GM18861 (cell line): Measurements from ENCODE around the gene OSTC.
A peak's percentile ranks its signal among the peaks of the same experiment; 100 is the strongest.

ENCODE experiments used
- ATAC-seq: cut with Tn5 transposase; IDR thresholded peaks from one replicate; pipeline ENCODE4 v1.9.1; 2021; ENCODE audit not compliant: unreplicated experiment

OSTC gene

DNA sequence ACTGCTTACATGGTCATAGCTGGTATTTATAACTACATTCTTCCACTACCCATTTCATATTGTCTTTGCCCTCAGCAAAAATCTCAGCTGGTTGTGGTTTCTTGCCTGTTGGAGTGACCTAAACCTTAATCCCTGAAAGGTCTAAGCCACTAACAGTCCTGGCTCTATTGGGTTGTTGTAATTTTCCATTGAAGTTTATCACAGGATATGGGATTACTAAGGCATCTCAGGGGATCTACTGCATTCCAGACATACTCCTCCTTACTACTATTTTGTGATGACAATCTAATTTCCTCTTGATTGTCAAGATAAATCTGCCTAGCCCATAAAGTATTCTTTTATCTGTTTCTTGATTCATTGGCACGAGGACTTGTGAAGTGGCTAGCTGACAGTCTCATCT, 6.2 kb upstream of the OSTC start:
- no peak for ATAC-seq

GRCh38 chr4:108646706-108647105, 3.7 kb upstream of the OSTC start:
- no peak for ATAC-seq

DNA sequence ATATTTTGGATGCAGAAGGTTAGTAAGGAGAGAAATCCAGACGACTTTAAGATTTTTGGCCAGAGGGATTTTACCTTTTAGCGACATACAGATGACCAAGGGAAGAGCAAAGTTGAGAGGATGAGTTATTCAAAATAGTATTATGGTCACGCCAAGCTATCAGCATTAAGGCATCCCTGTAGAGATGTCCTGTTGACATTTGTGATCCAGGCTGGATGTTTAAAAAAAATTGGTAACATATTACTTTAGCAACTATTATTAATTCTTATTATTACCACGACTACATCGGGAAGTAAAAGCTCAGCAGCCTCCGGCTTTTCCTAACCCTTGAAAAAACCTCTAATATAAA, 562 bp upstream of the OSTC start:
- peak; percentile 10 for ATAC-seq

- ATAC-seq = no peak
Measured at GRCh38 chr4:108651014-108651791, 804 bp downstream of the OSTC start.

GRCh38 chr4:108662629-108663028, 12.2 kb downstream of the OSTC start:
- no peak for ATAC-seq

DNA sequence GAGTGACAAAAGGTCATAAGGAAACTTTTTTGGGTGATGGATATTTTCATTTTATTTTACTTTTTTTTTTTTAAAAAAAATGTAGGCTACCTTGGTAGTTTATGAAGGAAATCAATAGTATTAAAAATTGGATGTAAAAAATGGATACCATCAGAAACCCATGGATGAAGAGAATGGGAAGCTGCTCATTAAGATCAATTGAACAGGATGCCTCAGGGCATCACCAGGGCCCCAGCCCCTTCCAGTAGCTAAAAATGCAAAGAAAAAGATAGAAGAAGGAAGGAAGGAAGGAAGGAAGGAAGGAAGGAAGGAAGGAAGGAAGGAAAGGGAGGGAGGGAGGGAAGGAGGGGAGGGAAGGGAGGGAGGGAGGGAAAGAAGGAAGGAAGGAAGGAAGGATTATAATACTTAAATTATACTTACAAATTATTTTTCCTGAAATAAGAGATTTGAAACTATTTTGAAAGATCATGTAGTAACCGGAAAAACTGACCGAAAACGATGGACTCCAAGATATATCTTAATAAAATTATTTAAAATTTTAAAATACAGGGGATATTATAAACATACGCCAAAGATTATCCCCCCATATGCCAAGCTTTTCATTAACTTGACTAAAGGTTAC, 24.1 kb downstream of the OSTC start:
- ATAC-seq = no peak

DNA sequence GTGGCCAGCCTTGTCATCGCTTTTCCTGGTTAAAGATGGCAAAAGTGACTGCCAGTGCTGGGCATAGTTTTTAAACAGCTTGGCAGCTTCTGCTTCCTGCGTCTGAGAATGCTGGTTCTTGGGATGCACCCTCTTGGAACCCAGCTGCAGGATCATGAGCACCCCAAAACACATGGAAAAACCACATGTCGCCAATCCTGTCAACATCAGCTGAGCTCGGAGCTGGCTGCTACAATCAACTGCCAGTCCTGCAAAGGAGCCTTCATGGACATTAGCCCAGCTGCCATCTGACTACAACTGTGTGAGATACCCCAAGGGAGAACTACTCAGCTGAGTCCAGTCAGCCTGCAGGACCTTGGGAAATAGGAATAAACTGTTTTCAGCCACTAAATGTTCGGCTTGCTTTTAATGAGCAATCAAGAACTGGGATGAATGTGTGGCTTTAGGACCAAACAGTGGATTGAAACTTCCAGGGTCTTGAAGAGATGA, 31.0 kb downstream of the OSTC start:
- ATAC-seq = no peak

DNA sequence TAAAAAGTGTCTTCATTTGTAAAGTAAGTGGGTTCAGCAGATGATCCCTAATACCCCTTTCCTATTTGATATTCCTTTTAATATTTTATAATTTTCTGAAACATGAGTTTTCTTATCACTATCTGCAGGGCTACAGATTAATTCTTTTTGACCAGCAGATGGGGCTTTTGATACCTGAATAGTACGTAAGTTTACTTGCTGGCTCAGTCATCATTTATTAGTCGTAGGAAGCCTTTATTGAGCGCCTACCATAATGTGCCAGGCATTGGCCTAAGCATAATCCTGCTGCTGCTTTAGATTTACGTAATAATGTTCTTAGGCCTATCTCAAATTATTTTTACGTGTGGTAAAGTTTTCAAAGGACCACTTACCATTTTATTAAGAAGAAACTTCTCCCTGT, 33.1 kb downstream of the OSTC start:
- no peak for ATAC-seq

DNA sequence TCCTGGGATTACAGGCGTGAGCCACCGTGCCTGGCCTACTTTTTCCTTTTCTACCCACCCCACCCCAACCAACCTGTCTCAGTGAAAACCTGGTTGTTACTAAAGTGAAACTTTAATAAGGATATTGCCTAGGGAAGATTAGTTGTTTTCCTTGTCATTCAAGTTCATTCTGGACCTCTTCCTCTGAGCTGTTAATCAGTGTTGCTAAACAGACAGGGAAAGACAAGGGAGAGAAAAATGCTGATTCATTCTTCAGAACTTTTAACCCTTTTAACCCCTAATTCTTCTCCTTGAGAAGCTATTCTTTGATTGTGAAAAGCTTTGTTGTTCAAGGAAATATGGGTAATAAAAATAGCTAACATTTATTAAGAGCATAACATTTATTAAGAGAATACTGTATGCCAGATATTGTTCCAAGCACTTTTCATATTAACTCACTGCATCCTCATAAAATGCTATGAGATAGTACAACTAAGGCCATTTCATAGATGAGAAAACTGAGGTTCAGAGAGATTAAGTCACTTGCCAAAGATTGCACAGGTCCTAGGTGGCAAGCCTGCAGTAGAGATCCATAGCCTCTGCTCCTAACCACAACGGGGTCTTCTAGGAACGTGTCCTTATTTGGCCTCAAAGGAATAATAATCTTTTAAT, 34.8 kb downstream of the OSTC start:
- ATAC-seq = no peak

- no peak for ATAC-seq
Measured at GRCh38 chr4:108690738-108691137, 40.3 kb downstream of the OSTC start.

- no peak for ATAC-seq
Measured at GRCh38 chr4:108693211-108693610, 42.8 kb downstream of the OSTC start.

GRCh38 chr4:108693819-108694218, 43.4 kb downstream of the OSTC start:
- ATAC-seq = no peak

DNA sequence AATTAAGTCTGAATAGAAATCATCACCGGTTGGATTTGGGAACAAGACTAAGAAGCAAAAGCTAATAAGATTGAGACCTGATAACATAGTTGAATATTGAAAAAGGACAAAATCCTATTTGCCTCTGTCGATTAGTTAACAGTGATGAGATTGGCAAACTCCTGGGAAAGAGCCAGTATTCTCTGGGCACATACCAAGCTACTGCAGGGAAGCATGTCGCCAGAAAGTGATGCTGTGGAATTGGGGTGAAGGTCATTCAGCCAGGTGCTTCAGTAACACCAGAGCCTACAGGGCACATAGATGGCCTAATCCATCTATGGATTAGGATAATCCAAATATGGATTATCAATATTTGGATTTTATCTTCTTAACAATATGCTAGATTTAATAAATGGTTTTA, 44.0 kb downstream of the OSTC start:
- no peak for ATAC-seq

GRCh38 chr4:108695062-108695461, 44.7 kb downstream of the OSTC start:
- no peak for ATAC-seq

- ATAC-seq = no peak
Measured at GRCh38 chr4:108696160-108696559, 45.8 kb downstream of the OSTC start.

DNA sequence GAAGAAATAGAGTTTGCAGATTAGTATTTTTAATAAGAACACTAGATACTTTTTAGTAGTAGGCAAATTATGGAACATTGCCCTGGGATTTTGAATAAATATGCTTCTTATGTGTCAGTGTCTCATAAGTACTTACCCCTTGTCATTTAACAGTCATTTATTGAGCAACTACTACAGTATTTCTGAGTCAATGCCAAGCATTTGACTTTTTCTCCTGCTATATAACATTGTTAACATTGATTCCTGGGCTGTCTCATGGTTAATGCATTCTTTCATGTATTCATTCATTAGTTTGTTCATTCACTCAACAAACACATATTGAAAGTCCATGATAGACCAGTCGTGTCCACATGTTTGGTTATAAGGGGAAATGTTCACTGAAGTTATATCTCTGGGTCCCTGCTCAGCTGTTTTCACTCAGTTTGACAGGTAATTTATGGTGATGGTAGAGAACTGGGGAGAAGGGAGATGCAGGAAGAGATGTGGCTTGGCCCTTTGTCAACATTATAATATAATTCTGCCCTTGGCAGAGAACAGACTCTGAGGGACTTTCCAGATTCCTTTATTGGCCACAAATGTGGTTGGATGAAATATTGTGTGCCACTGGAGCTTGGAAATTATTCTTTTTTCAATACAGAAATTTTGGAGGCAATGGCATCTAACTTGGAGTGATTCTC, 49.8 kb downstream of the OSTC start:
- no peak for ATAC-seq

DNA sequence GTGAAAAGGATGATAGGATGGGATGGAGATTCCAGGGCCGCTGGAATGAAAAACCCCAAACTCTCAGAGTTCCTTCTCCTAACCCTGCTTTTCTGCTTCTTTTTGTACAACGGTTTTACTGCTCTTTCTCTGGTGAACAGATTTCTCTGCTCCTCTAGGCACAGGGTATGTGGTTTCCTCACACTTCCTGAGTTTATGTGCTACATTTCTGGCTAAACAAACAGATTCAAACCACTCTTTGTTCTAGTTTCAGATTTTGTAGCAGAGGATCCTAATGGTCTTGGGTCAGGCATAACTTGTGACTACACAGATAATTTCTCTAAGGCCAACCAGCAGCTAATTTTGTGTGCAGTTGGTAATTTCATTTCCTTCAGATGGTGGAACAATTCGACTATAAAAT, 52.6 kb downstream of the OSTC start:
- ATAC-seq = no peak

DNA sequence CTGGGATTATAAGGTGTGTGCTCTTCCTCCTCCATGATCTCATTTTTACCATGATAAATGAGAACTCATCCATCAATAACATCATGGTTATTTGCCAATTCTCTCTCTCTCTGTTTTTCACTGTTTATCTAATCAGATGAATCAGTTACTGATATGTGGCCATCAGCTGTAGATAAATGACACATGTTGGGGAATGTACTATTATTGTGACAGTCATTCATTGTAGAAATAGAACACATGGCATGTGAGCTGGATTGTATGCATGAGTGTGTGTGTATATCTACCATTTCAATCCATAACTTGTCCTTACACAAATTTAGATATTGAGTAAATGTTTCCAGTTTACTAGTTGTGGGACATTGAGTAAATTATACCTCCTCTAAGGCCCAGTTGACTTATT, 53.0 kb downstream of the OSTC start:
- ATAC-seq = no peak

DNA sequence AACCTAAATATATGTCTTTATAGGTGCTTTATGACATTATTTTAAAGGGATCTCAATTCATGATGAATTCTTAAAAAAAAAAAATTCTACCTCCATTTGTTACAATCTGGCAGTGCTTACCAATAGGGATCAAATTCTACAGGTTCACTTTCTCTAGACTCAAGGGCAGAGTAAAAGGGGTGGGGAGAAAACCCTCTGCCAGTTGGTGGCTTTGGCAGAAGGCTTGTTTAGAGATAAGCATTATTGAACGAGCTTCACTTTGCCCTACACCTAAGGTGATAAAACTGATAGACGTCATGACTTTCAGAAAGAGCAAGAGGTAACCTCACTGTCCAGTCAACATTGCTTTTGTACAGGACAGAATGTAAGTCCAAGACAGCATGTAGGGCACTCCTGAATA, 53.6 kb downstream of the OSTC start:
- ATAC-seq = no peak

DNA sequence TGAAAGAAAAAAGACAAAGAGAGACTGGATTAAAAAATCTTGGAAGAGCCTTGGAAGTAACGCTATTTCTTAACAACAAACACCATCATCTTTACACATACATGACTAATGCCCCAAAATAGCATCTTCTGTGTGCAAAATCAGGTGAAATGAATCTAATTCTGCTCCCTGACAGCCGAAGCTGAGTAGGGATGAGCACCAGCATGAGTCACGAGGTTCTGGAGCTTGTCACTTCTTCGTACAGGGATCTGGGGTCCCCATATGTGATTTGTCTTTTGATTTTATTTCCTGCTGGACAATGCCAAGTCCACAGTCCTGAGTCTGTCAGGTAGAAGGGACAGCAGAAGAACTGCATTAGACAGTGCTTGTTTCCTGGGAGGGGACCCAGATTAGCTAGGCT, 55.9 kb downstream of the OSTC start:
- no peak for ATAC-seq

DNA sequence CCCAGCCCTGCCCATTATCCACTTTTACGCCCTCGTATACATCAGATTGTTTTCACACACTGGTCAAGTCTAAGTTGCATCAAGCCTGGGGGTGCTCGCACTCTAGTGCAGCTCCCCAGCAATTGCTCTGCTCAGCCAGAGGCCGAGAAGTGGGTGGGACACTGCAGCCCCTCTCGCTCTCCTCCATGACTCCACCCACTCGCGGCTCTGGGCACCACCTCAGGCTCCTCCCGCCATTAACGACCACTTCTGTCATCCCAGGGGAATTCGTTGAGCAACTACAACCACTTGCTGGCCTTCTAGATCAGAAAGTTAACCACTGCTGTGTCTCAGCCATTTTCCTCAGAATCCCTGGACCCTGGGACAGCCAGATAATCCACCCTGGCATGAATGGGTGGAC, 58.8 kb downstream of the OSTC start:
- no peak for ATAC-seq

DNA sequence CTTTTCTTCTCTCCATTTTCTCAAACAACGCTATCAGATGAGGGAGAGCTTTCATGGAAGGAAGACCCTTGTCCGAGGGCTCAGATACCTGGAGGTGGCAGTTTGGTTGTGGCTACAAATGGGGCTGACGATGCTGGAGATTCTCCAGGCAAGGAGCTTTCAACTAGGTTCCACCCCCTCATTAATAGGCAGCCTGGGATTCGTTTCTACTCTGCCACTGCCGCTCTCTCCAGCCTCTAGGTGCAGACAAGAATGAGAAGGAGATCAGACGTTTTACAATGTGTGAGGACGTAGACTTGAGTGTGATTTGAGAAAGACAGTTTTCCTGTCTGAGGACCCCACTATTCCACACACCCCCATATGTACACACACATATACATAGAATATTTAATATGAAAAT, 59.3 kb downstream of the OSTC start:
- no peak for ATAC-seq
